Measurements from ENCODE around the gene GRIN2C. TPM values are rescaled to one million over a fixed set of nuclear protein-coding genes. Genes with fewer than 3 reads are reported as not detected.

The GRIN2C gene
- total RNA-seq, 1 experiment from 2014 or later, result 0.11 TPM

GRCh38 chr17:74824961-74825627, 34.6 kb downstream of the GRIN2C start:
- Histone ChIP-seq H3K9me3 (ENCODE audit: insufficient read depth, low read depth) (no peaks in the 10 kb centered on the region), H3K4me1 (replicated peaks; ENCODE audit: insufficient read depth) (no peaks in the 10 kb centered on the region), H3K4me2 (no peak overlapping the region), H3F3A (ENCODE audit: insufficient read depth, low read depth) (no peaks in the 10 kb centered on the region), H3K4me3 (no peak overlapping the region), H4K20me1 (ENCODE audit: insufficient read depth) (no peaks in the 10 kb centered on the region), H3K9me2 (ENCODE audit: insufficient read depth) (no peaks in the 10 kb centered on the region), H2AFZ (no peak overlapping the region), H3K36me3 (ENCODE audit: low read depth) (no peaks in the 10 kb centered on the region), H3K27ac (no peak overlapping the region), H3K79me2 (ENCODE audit: low read depth) (no peaks in the 10 kb centered on the region), H3K27me3 (ENCODE audit: insufficient read depth, low read depth) (no peaks in the 10 kb centered on the region)
- ChIA-PET POLR2A (ENCODE audit: unreplicated experiment) (no interaction called here), CTCF (no interaction called here)
- no TSS peak for BruUV-seq (replicated peaks)
- intact Hi-C loops (cut with micrococcal nuclease; ENCODE audit: unreplicated experiment), result no loop called here
- no peak for DNase-seq
- no peak for TF ChIP-seq EZH2 (IDR thresholded peaks at IDR 0.05; ENCODE audit: low read depth)
- TF ChIP-seq CTCF (conservative IDR thresholded peaks at IDR 0.05), result no peak

DNA sequence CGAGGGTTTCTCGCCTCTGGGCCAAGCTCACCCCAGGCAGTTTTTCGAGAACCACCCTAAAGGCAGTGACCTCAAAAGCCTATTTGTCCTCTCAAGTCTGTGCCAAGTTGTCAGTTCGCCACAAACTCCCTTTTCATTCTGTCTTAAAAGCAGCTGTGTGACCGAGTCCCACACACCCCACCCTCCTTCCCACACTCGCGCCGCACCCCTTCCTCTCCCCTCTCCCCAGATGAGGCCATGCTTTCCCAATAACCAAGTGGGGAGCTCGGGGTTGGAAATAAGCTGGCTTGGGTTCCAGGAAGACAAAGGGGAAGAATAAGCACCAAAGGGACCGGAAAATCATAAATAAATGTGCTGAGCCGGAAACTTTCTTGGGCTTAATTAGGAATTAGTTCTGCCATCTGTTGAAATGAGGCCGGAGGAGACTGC, 36.7 kb downstream of the GRIN2C start:
- TF ChIP-seq EZH2 (IDR thresholded peaks at IDR 0.05; ENCODE audit: low read depth) (no peak), CTCF (conservative IDR thresholded peaks at IDR 0.05) (no peak)
- Histone ChIP-seq H3K27me3 (ENCODE audit: insufficient read depth, low read depth) (no peaks in the 10 kb centered on the region), H3K36me3 (ENCODE audit: low read depth) (no peaks in the 10 kb centered on the region), H3K4me3 (no peak overlapping the region), H3K9me2 (ENCODE audit: insufficient read depth) (no peaks in the 10 kb centered on the region), H3K4me2 (no peak overlapping the region), H4K20me1 (ENCODE audit: insufficient read depth) (no peaks in the 10 kb centered on the region), H3F3A (ENCODE audit: insufficient read depth, low read depth) (no peaks in the 10 kb centered on the region), H3K9me3 (ENCODE audit: insufficient read depth, low read depth) (no peaks in the 10 kb centered on the region), H3K4me1 (replicated peaks; ENCODE audit: insufficient read depth) (no peaks in the 10 kb centered on the region), H2AFZ (no peak overlapping the region), H3K27ac (no peak overlapping the region), H3K79me2 (ENCODE audit: low read depth) (no peaks in the 10 kb centered on the region)
- intact Hi-C loops (cut with micrococcal nuclease; ENCODE audit: unreplicated experiment), result no loop called here
- POLR2A ChIA-PET (ENCODE audit: unreplicated experiment), result no interaction called here
- no TSS peak for BruUV-seq (replicated peaks)
- no peak for DNase-seq
- CTCF ChIA-PET, result interaction anchor here (0.6 kb wide), 1 partner anchor 635 kb away, joined by 4 read pairs; no protein-coding TSS in a partner anchor

DNA sequence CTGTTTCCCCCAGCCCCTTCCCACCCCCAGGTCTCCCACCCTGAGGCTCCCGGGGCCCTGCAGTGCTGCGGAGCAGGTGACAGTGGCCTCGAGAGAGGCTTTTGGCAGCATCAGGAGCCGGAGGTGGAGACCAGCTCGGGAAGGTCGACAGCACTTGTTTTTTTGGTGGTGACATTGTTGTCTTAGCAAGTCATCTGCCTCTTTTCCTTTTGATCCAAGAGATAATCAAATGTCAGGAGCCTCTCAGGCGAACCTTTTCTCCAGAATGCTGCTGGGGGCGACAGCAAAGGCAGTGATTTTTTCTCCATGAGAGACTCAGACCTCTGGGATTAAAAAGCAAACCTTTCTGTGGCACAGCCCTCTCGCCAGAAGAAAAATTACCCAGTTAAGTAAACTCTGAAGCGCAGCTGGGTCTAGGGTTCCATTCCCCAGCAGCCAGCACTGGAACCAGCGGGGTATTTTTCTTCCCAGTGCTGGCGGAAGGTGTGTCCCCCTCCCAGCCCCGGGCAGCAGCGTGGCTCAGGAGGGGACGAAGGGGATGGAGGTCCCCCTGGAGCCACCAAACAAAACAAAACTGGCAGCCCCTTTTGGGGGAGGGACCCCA, 37.2 kb downstream of the GRIN2C start:
- Histone ChIP-seq H2AFZ (no peak overlapping the region), H3K79me2 (ENCODE audit: low read depth) (no peaks in the 10 kb centered on the region), H3K9me2 (ENCODE audit: insufficient read depth) (no peaks in the 10 kb centered on the region), H3K27me3 (ENCODE audit: insufficient read depth, low read depth) (no peaks in the 10 kb centered on the region), H3K27ac (no peak overlapping the region), H3K36me3 (ENCODE audit: low read depth) (no peaks in the 10 kb centered on the region), H3K4me1 (replicated peaks; ENCODE audit: insufficient read depth) (no peaks in the 10 kb centered on the region), H3K4me2 (no peak overlapping the region), H4K20me1 (ENCODE audit: insufficient read depth) (no peaks in the 10 kb centered on the region), H3K4me3 (no peak overlapping the region), H3F3A (ENCODE audit: insufficient read depth, low read depth) (no peaks in the 10 kb centered on the region), H3K9me3 (ENCODE audit: insufficient read depth, low read depth) (no peaks in the 10 kb centered on the region)
- intact Hi-C loops (cut with micrococcal nuclease; ENCODE audit: unreplicated experiment), result no loop called here
- no peak for TF ChIP-seq EZH2 (IDR thresholded peaks at IDR 0.05; ENCODE audit: low read depth)
- TF ChIP-seq CTCF (conservative IDR thresholded peaks at IDR 0.05), result no peak
- POLR2A ChIA-PET (ENCODE audit: unreplicated experiment), result no interaction called here
- no TSS peak for BruUV-seq (replicated peaks)
- CTCF ChIA-PET, result interaction anchor here (0.6 kb wide), 1 partner anchor 636 kb away, joined by 4 read pairs; no protein-coding TSS in a partner anchor
- no peak for DNase-seq

Data from PC-9 (cell line).